LNCaP clone FGC (cell line): ENCODE measurements around the gene ARHGEF19.

Experiments used
- DNase-seq: peaks from one replicate; pipeline ENCODE4 v3.0.0-alpha.2; 2011; ENCODE audit warnings: low read depth
- H3K4me3 ChIP-seq: 2 replicates; pipeline ENCODE4 v1.5.1; 2011; ENCODE audit warnings: mild to moderate bottlenecking, low read depth, low read length, control low read depth
- CTCF ChIP-seq: IDR thresholded peaks from 2 replicates; pipeline ENCODE4 v1.5.1; 2012; ENCODE audit warnings: mild to moderate bottlenecking; ENCODE audit not compliant: control insufficient read depth, insufficient read depth; ENCODE audit errors: extremely low read depth

The ARHGEF19 gene

GRCh38 chr1:16213013-16213412 is 561 bp upstream of the ARHGEF19 start:
- TF ChIP-seq CTCF = no peak
- H3K4me3 ChIP-seq = no peak overlapping the region
- no peak for DNase-seq

- no peak overlapping the region for H3K4me3 ChIP-seq
- no peak for TF ChIP-seq CTCF
- DNase-seq = no peak
Observed at GRCh38 chr1:16211824-16212223, 628 bp downstream of the ARHGEF19 start.

DNA sequence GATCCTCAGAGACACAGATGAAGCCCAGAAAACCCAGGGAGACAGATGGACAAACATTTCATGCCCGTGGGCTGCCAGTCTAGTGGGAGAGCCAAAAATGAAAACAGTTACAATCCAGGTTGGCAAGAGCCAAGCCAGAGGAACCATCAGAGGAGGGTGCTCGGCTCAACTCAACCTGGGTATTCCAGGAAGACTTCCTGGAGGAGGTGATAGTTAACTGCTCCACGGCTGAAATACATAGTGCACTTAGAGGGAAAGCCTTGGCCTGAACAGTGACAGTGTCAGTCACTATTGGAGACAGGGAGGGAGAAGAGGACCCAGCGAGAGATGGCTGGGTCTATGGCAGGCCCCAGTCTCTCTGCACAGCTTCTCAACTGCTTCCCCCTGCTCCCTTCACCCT is 1.9 kb downstream of the ARHGEF19 start:
- no peak for TF ChIP-seq CTCF
- H3K4me3 ChIP-seq = no peak overlapping the region
- no peak for DNase-seq

DNA sequence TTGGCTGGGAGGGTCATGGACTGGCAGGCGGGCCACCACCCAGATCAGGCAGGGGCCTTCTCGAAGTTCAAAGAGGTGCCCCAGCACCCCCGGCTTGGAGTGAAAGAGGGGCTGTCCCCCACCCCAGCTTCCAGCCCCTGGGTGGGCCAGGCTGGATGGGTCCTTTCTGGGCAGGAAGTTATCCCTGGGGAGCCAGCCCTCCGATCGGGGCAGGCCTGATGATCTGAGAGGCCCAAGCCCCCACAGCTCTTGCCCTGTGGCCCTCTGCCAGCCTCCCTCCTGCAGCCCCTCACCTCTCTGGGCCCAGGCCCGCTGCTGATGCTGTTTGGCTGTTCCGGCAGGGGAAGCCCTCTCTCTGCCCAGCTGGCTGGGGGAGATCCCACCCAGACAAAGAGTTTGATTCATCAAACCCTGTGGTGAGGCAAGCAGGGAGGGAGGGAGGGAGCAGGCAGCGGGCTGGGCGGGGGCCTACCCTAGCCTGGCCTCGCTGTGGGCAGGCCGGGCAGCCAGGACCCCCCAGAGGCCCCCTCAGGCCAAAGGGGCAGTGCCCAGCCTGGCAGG is 2.5 kb downstream of the ARHGEF19 start:
- TF ChIP-seq CTCF = no peak
- H3K4me3 ChIP-seq = no peak overlapping the region
- no peak for DNase-seq

GRCh38 chr1:16209132-16209846 is 3.2 kb downstream of the ARHGEF19 start:
- TF ChIP-seq CTCF = no peak
- no peak for DNase-seq
- no peak overlapping the region for H3K4me3 ChIP-seq

DNA sequence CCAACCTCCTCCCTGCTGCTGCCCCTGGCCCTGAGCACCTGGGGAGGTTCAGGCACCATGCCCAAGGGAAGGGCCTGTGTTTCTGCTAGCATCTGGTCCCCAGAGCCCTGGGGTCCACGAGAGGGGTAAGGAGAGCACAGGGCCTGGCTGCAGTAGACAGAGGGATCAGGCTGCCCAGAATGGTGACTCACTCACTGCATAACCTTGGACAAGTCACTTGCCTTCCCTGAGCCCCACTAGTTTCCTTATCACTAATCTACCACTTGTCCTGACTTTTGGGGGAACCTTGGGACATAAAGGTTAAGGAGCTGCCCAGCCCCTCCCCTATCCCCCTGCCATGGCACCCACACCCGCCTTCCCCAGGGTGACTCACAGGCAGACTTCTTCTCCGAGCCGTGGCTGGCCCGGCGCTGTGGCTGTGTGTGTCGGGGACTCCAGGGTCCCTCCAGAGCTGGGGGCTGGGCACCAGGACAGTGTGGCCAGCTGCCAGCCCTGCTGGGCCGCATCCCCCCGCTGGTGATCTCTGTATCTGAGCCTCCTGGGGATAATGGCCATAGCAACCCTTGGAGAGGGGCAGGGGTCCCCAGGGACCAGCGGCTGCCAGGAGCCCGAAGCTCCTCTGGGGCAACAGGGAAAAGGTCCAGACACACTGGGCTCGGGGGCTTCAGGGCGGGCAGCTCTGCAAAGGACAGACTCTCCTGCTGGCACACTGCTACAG is 4.0 kb downstream of the ARHGEF19 start:
- no peak for DNase-seq
- H3K4me3 ChIP-seq = no peak overlapping the region
- no peak for TF ChIP-seq CTCF
